GM03348 (cell line): Measurements from ENCODE around the gene CBLIF.
A peak's percentile ranks its signal among the peaks of the same experiment; 100 is the strongest.
"Not testable (repeated sequence)": the region's sequence is repeated elsewhere in the genome, so short reads cannot be mapped to it uniquely, and the experiment has no call there.

Source experiments
- DNase-seq: peaks from one replicate; pipeline ENCODE4 v3.0.0; 2012; ENCODE audit warnings: low spot score

CBLIF gene

DNA sequence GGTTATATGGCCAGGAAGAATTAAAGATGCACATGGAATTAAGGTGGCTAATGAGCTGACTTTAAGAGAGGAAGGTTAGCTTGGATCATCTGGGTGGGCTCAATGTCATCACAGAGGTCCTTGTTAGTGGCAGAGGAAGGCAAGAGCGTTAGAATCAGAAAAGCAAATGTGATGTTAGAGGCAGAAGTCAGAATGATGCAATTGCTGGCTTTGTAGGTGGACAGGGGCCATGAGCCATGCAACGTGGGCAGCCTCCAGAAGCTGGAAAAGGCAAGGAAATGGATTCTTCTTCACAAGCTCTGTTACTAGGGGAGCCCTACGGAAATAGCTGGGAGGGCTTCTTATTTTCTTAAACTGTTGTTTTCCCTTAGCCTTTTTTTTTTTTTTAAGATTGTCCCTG, 2.3 kb upstream of the CBLIF start:
- no peak for DNase-seq

DNA sequence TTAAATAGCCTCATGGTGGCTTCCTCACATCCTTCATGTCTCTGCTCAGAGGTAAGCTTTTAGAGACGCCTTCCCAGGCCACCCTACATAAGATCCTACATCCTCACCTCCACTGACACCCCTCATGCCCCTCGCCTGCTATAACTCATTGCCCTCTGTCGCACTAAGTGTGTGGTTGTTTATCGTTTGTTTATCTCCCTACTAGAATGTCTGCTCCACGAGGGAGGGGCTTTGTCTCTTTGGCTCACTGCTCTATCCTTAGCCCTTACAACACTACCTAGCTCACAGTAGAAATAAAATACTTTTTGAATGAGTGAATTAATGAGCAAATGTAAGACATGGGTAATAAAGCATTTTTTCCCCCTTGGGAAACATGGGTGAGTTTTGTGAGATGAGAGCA, 1.3 kb upstream of the CBLIF start:
- DNase-seq = no peak

DNA sequence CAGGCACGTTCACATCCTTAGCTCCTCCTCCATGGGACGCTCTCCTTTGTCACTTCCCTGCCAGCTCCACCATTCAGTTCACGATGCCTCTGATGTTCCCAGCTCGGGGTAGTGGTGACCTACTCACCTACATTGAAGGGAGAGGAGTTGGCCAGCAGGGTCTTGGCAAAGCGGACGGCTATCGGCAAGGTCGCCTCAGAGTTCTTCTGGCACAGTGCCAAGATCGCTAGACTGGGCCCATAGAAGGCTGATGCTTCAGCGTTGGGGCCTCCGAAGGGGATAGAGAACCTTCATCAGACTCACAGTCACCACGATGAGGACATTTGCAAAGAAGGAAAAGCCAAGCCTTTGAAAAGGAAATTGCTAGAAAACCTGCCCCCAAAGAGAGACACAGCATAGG, 3.0 kb downstream of the CBLIF start:
- DNase-seq = no peak

DNA sequence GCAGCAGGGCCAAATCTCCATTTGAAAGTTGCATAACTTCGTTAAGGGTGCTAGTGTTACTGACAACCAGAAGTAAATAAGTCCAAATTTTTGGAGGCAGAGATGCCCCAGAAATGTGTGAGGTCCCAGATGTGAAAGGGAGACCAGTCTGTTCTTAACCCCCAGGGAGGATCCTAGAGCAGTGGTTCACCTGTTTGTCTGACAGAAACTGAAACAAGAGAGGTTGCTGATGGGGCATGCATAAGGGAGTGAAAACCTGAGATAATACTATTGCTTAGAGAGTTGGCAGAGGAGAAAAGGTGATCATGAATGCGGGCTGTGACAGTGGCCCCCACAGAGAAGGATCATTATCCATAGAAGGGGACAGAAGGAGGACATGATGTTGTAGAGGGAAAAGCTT, 3.8 kb downstream of the CBLIF start:
- DNase-seq = no peak

DNA sequence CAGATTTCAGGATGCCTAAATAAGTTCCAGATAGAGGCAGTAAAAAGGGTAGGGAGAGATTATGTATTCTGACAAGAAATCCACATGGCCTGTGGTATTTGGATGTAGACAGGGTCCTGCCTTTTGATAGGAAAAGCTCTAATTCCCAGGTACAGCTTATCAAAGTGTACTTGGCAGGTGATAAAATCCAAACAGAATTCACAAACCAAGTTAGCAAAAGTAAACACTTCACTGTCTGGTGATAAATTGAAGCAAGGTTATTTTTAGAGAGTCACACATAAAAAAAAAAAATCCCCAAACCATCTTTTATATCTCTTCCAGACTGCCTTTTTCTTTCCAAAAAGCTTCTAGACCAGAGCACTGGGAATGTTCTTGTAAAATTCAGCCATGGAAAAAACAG, 5.7 kb downstream of the CBLIF start:
- no peak for DNase-seq

DNA sequence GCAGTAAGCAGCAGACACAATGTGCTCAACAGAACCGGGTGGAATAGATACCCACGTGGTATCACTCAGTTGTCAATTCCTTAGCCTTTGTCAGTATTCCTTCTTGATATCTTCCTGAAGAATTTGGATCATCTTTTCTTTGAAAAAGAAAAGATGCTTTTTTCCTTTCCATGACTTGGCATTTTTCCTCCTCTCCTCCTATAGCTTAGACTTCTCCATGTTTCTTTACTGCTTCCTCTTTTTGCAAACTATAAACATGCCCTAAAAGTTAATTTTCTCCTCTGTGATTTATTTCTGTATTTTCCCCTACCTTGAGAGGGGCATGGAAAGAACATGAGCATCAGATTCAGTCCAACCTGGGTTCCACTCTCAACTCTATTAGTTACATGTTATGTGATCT, 11.7 kb downstream of the CBLIF start:
- no peak for DNase-seq

DNA sequence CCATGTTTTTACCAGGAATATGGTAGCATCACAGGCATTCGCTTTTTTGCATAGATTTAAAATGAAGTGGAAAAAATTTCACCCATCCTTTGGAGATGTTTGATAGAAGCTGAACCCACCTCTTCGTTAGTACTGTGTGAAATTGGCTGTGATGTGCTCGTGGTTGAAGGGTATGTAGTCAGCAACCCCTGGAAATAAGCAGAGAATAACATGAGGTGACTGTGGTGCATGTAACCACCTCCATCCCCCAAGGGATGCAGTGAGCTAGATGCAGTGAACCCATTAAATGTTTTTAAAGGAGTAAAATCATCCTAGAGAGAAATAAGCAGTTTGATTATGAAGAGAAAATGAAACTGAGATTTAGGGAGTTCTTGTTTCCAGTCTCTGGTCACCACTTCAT, 15.9 kb downstream of the CBLIF start:
- DNase-seq = no peak

DNA sequence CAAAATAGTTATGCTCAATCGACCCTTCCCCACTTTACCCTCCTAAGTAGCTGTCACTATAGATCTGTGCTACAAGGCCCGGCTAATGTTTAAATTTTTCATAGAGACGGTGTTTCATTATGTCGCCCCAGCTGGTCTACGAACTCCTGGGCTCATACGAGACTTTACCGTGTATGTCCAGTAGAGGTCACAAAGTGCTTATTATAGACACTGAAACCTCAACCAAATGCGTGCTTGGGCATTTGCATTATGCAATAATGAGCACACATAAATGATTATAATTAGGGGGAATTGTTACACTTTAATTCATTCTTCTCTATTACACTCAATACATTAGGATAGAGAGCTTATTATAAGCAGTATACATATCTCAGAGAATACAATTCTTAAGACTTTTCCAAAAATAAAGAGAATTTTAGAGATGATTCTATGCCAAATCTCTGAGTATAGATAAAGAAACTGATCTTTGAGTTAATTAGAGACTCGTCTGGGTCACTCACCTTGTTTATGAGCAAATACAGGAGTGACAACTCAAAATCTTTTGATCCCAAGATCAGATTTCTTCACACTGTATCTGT, 22.2 kb downstream of the CBLIF start:
- peak; percentile 66 for DNase-seq

DNA sequence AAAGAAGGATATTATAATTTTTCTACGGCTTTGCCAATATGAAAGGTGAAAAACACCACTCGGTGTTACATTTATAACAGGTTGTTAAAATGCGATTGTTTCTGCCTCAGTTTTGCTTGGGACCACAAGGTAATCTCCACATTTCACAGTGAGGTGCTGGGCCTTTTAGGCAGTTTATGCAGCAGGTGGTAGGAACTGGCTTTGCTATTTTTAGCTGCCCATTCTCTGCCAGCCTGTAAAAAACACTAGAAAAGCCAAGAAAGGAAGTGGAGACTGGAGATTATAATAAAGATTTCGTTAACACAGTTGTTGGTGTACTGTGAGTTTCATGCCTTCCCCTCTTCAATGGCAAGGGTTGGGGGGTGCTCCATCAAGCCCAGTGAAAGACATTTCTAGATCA, 26.7 kb downstream of the CBLIF start:
- no peak for DNase-seq

DNA sequence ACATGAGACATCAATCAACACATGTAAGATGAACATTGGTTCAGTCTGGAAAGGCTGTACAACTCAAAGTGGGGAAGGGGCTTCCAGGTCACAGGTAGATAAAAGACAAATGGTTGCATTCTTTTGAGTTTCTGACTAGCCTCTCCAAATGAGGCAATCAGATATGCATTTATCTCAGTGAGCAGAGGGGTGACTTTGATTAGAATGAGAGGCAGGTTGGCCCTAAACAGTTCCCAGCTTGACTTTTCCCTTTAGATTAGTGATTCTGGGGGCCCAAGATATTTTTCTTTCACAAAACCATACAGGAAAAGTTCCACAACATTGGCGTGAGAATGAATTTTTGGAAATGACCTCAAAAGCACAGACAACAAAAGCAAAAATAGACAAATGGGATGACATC, 28.9 kb downstream of the CBLIF start:
- not testable (repeated sequence) for DNase-seq

DNA sequence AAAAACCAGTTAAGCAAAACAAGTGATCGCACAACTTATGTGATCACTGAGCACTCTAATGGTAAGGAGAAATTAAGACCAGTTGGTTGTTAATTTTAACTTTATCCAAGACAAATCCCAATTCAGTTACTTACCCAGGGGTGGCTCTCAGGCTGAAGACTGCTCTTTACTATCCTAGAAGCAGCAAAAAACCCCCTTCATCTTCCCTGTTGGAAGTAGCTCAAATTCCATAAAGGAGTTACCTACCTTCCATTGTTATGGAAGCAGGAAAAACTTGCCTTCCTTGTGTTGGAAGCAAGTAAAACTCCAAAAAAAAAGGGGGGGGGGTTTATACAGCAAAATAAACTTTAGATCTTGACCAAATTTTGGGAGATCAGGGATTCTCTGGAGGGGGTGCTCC, 29.5 kb downstream of the CBLIF start:
- no peak for DNase-seq

DNA sequence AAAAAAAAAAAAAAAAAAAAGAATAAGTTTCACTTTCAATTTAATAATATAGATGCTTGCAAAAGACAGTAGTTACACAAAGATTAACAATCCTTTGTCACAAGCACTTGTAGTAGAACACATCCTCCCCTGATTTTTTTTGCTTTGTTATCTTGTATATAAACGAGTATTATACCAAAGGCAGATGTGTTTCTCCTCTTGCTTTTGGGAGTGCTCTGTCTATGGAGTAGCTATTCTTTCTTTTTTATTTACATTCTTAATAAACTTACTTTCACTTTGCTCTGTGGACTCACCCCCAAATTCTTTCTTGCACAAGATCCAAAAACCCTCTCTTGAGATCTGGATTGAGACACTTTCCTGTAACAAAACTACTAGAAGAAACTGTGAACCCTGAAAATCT, 31.3 kb downstream of the CBLIF start:
- no peak for DNase-seq

DNA sequence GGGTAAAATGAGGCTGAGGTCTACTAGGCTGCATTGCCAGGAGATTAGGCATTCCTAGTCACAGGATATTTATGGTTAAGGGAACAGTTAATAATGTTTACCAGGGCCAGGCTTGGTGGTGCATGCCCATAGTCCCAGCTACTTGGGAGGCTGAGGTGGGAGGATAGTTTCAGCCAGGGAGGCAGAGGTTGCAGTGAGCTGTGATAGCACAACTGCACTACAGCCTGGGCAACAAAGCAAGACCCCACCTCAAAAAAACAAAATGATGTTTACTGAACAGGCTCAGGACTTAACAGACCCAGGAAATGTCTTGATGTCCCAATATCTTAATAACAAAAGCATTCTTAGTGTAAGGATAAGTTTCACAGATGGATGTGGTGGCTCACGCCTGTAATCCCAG, 31.9 kb downstream of the CBLIF start:
- DNase-seq = no peak

DNA sequence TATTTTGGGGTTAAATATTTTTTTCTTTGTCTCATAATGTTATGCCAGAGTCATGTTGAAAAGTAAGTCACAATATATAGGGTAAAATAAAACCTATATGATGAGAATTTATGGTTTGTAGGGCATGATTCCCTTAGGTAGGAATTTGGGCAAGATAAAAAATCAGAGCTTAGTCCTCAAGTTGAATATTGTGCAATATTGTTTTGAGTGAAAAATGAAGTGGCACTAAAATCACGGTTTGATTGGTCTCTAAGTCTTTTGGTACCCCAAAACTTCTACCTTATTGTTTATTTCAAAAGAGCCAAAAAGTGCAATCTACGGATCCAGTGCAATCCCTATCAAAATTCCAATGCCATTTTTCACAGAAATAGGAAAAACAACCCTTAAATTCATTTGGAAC, 33.1 kb downstream of the CBLIF start:
- DNase-seq = no peak

DNA sequence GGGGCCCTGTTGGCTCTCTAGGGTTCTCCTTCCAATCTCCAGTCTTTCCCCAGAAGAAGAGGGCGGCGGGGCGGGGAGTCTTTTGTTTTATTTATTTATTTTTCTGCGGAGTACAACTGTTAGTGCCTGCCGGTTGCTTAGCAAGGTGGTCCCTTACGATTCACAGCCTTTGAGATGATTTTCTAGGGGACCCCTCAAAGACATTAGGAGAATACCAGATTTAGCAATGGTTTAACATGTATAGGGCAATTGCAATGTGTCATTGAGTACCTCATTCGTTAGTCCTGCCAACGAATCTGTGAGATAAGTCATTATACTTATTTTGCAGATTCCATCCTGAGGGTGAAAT, 34.4 kb downstream of the CBLIF start:
- no peak for DNase-seq

DNA sequence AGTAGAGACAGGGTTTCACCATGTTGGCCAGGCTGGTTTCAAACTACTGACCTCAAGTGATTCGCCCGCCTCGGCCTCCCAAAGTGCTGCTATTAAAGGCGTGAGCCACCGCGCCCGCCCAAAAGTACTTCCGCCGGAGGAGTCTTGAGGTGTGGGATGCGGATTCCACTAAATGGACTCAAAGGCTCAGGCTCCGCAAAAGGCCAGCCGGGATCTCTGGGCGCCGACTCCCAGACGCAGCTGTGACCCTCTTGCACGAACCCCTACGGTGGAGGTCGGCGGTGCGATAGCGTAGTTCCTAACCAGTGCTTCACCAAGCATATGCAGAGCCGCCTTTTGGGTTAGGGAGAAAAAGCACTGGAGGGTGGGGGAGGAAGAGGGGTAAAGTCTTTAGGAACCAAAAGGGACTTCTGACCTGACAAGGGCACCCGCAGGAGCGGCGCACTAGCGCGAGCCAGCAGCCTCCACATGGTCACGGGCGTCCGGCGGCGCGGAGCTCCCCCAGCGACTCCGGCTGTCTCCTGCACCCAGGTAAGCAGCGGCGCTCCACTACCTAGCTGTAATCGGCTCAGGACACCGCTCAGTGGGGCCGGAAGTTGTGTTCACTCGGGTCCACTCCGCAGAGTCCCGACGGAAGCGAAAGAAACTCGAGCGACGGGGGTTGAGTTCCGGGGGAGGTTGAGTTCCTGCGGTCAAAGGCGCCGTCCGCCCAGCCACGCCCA, 34.9 kb downstream of the CBLIF start, which contains the start of gene MRPL16:
Gene MRPL16, minus strand, starts transcription at position 590 of the 722 bp plus-strand sequence. Its CDS starts 120 bp downstream, at position 470.
- peak; percentile 91 for DNase-seq

DNA sequence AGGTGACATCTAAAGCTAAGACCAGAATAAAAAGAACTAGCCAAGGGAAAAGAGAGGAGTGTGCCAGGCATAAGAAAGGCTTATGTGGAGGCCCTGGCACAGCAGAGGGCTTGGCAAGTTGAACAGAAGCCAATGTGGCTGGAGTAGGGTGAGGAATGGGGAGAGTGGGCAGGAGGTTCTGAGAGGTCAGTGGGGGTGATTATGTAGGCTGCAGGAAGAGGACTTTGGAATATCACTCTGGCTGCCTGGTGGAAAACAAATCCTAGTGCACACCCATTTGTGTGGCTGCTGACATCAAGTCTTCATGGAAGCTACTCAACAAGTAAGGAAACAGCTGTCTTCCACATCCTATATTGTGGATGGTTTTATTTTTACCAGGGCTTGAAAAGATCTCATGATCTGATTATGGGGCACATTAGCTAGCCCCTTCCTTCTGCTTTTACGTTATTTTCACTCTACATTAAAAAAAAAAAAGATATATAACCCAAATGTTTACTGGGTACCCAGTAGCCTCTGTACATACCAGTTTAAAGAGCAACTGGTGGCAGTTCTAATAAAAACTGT, 38.2 kb downstream of the CBLIF start:
- DNase-seq = no peak

DNA sequence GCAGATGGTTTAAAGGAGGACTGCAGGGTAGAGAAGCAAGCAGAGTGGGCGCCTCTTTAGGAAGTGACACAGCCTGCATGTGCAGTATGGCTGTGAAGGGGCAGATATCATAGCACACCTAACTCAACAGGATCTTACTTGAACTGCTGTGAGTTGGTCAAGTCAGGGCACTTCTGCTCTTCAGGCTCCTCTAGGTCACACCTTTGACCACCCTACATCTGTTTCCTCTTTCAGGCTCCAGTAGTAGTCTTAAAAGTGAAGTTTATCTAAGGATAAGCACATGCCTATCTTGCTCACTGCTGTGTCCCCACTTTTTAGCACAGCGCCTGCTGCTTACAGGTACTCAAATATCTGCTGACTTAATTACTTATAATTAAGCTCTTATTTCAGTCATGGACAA, 41.2 kb downstream of the CBLIF start:
- no peak for DNase-seq

DNA sequence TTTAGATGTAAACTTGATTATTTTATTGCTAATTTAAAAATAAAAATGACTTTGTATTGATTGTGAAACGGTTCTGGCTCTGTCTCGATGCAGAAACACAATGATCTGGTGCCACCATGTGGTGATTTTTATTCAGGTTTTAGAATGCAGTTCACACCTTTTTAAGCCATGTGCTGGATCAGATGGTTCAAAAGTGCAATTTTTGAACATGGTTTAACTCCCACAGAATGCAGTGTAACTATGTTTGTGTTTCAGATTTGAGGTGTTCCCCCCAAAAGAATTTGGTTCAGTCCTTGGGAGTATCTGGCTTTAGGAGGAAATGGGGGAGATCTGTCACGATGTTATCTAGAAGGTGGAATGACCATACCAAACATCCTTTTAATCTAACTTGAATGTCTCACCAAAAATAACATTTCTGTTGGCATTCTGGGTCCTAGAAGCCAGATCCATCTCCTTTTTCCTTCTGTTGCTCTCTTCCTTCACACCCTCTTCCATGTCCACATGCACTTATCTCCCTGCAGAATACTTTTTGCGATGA, 42.6 kb downstream of the CBLIF start:
- DNase-seq = peak; percentile 63

DNA sequence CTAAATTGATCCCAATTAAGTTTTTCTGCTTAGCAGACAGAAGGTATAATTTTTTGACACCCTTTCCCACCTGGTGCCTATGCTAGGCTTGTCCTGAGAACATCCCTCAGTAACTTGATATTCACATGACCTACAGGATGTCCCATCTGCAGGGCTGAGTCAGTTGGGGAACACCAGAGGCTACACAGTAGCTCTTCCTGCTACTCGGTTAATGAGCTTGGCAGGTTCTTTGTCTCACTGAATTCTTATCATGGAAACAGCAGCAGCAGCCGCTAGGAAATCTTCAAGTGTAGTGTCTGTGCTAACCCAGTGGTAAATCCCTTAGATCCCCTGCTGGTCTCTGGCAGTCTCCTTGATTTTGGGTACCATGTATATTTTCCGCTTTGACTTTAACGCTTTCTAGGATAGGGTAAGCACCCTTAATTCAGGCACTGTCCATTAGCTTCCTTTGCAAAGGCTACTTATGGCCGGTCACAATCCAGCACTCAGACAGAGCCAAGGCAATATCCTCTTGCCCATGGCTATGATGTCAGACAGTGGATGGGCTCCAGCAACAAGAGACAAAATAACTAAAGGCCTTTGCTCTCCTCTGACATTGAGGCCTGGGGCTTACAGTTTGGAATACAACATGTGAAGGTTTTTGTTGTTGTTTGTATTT, 43.2 kb downstream of the CBLIF start:
- DNase-seq = peak; percentile 42

DNA sequence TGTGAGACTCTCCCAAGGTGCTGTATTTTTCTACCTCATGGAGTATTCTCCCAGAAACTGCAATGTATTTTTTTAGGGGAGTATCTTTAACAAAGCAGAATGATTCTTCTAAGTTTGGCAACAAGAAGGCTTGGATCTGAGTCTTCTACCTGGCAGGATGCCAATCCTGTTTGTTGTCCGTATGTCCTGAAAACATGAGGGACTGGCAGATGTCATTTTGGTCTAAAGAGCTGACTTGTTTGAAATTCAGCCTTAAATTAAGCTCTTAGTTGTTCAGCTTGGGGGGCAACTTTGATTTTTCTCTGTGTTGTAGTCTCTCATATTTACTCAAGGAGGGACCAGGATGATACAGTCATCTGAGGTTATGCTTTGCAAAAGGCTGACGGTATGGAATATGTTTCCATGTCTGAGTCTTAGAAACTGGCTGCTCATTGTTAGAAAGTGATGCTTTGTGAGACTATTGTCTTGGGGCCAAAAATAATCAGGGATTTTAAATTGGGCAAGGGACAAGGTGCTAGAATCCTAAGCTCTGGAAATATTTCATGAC, 44.1 kb downstream of the CBLIF start:
- DNase-seq = no peak

DNA sequence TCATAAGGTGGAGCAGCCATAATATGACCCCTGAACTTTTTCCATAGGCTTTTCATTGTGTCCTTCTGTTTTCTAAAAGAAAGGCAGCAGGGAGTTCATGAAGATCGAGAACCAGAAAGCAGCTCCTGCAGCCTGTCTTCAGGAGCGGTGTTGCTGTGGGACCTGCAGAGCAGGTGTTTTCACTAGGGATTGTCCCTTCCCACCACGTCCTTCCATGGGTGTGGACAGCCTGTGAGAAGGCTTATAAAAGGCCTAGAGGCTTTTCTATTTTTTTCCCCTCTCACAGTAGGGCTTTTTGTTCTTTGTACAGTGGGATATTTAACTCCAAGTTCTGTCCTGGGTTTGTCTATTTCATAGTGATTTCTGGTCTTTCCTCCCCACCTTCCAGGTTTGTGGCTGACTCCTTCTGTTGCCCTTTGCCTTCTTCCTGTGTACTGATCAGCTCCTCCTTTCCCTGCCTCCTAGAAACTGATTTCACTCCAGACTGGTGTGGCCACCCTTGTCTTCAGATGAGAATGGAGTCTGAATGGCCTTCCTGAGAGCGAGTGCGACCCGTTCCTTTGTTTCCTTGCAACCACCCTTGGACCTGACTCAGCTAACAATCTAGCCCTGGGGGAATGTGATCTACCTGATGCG, 44.8 kb downstream of the CBLIF start:
- no peak for DNase-seq
